Loucy (cell line): Measurements from ENCODE around the gene SPSB4.

Source experiments
- H2AFZ ChIP-seq: fragments of 200-600 bp; sonication (generic); 2 replicates; pipeline ENCODE4 v1.6.0; 2016; ENCODE audit warnings: antibody characterized with exemption, mild to moderate bottlenecking, low read length, moderate library complexity
- H3F3A ChIP-seq: fragments of 200-600 bp; 2 replicates; pipeline ENCODE4 v1.6.0; 2016; ENCODE audit warnings: antibody characterized with exemption, low read depth, mild to moderate bottlenecking
- H3K27me3 ChIP-seq: fragments of 200-600 bp; sonication (generic); 2 replicates; pipeline ENCODE4 v1.6.1; 2014; ENCODE audit warnings: low read length, mild to moderate bottlenecking; ENCODE audit not compliant: insufficient read depth, poor library complexity, severe bottlenecking
- H3K36me3 ChIP-seq: fragments of 200-600 bp; sonication (generic); 2 replicates; pipeline ENCODE4 v1.6.1; 2016; ENCODE audit warnings: low read length; ENCODE audit not compliant: insufficient read depth
- H3K4me1 ChIP-seq: fragments of 200-600 bp; sonication (generic); 2 replicates; pipeline ENCODE4 v1.5.1; 2014; ENCODE audit warnings: low read length, mild to moderate bottlenecking; ENCODE audit not compliant: insufficient read depth, poor library complexity, severe bottlenecking
- H3K4me2 ChIP-seq: fragments of 200-600 bp; sonication (generic); 2 replicates; pipeline ENCODE4 v1.6.0; 2014; ENCODE audit warnings: antibody characterized with exemption, low read length, low read depth, mild to moderate bottlenecking; ENCODE audit not compliant: poor library complexity, severe bottlenecking
- H3K4me3 ChIP-seq: fragments of 200-600 bp; sonication (generic); 2 replicates; pipeline ENCODE4 v1.5.1; 2014; ENCODE audit warnings: low read length, mild to moderate bottlenecking, mixed read lengths; ENCODE audit not compliant: poor library complexity, severe bottlenecking
- H3K79me2 ChIP-seq: fragments of 200-600 bp; sonication (generic); 2 replicates; pipeline ENCODE4 v1.6.1; 2014; ENCODE audit warnings: low read length; ENCODE audit not compliant: insufficient read depth
- H3K9ac ChIP-seq: fragments of 200-600 bp; sonication (generic); 2 replicates; pipeline ENCODE4 v1.6.0; 2014; ENCODE audit warnings: mild to moderate bottlenecking, low read depth, low read length, moderate library complexity; ENCODE audit not compliant: poor library complexity, severe bottlenecking
- H3K9me2 ChIP-seq: fragments of 200-600 bp; sonication (generic); replicated peaks from 2 replicates; pipeline ENCODE4 v1.6.1; 2016; ENCODE audit warnings: low read depth, low read length, mixed read lengths
- H3K9me3 ChIP-seq: fragments of 200-600 bp; sonication (generic); 2 replicates; pipeline ENCODE4 v1.6.1; 2014; ENCODE audit warnings: mild to moderate bottlenecking, antibody characterized with exemption, low read length, low read depth; ENCODE audit not compliant: insufficient read depth
- H4K20me1 ChIP-seq: fragments of 200-600 bp; sonication (generic); 2 replicates; pipeline ENCODE4 v1.6.0; 2014; ENCODE audit warnings: antibody characterized with exemption, low read length, mild to moderate bottlenecking; ENCODE audit not compliant: insufficient read depth, poor library complexity, severe bottlenecking
- CTCF ChIP-seq: fragments of 200-600 bp; sonication (generic); conservative IDR thresholded peaks from 2 replicates; pipeline ENCODE4 v1.5.1; 2014; ENCODE audit warnings: mild to moderate bottlenecking, antibody characterized with exemption, low read length
- EZH2phosphoT487 ChIP-seq: fragments of 200-600 bp; IDR thresholded peaks from 2 replicates; pipeline ENCODE4 v1.6.1; 2018; ENCODE audit warnings: antibody characterized with exemption, mild to moderate bottlenecking, moderate library complexity, borderline replicate concordance

Gene SPSB4

DNA sequence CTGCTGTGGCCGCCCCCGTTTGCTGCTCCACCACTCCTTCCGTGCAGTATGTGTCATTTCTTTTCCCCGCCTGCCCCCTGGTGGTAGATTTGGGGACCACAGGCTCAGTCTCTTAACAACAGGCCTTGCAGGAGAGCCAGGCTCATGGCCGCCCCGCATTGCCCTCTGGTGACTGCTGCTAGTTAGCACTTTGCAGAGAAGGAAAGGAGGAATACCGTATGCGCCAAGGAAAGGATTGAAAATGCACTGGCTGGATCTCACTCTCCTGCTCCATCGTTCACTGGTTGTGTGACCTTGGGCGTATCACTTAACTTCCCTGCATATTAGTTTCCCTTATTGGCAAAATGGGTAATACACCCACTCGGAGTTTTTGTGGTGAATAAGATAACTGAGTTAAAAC is 141.2 kb downstream of the SPSB4 start:
- TF ChIP-seq CTCF = peak; percentile 100
- TF ChIP-seq EZH2phosphoT487 = no peak
- H2AFZ ChIP-seq = peak overlapping the region; percentile 79
- H3F3A ChIP-seq = no peaks in the 10 kb centered on the region
- H3K9ac ChIP-seq = no peak overlapping the region
- no peaks in the 10 kb centered on the region for H4K20me1 ChIP-seq
- H3K36me3 ChIP-seq = no peaks in the 10 kb centered on the region
- H3K9me2 ChIP-seq = no peaks in the 10 kb centered on the region
- no peaks in the 10 kb centered on the region for H3K9me3 ChIP-seq
- H3K79me2 ChIP-seq = no peaks in the 10 kb centered on the region
- H3K27me3 ChIP-seq = no peaks in the 10 kb centered on the region
- no peak overlapping the region for H3K4me3 ChIP-seq
- H3K4me1 ChIP-seq = peaks cover 6% of the 10 kb centered on the region
- peak overlapping the region; percentile 5 for H3K4me2 ChIP-seq

DNA sequence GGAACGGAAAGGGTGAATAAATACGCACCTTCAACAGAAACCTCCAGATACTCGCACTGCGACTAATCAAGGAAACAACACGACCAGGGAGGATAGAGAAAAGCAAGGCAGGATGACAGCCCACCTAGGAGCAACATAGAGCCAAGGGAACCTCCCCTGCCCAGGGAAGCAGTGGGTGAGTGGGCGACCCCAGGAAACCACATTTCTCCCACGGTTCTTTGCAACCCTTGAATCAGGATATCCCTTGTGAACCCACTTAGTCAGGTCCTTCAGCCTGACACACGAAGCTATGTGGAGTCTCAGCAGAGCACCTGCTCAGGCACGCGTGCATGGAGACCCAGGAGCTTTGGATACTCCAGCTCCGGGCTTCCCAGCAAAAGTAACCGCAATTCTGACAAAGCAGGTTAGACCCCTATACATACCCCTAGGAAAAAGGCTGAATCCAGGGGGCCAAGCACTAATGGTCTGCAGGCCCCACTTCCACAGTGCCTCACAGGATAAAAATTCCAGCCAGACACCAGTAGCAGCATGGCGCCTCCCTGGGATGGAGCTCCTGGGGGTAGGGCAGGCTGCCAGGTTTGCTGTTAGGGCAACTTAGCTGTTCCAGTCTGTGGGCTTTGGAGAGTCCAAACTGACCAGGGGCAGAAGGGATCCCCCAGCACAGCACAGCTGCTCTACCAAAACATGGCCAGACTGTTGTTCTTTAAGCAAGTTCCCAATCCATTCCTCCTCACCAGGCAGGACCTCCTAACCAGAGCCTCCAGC is 142.1 kb downstream of the SPSB4 start:
- no peaks in the 10 kb centered on the region for H3K27me3 ChIP-seq

More for the DNA sequence above, 142.1 kb downstream of the SPSB4 start:
- Histone ChIP-seq H3K4me3 (no peak overlapping the region), H2AFZ (peak overlapping the region; percentile 48), H4K20me1 (no peaks in the 10 kb centered on the region), H3K79me2 (no peaks in the 10 kb centered on the region), H3K9ac (no peak overlapping the region), H3K36me3 (no peaks in the 10 kb centered on the region), H3K4me1 (peaks cover 6% of the 10 kb centered on the region), H3F3A (no peaks in the 10 kb centered on the region), H3K9me2 (no peaks in the 10 kb centered on the region), H3K4me2 (peak overlapping the region; percentile 5), H3K9me3 (no peaks in the 10 kb centered on the region)
- TF ChIP-seq EZH2phosphoT487 (no peak), CTCF (no peak)
